ENCODE results near the gene C1S. TPM values are rescaled to one million over a fixed set of nuclear protein-coding genes. Genes with fewer than 3 reads are reported as not detected.
A peak's percentile ranks its signal among the peaks of the same experiment; 100 is the strongest.

The C1S gene
- total and polyA plus RNA-seq, 2 experiments from 2014 or later, result 4.9 to 9.7 TPM

DNA sequence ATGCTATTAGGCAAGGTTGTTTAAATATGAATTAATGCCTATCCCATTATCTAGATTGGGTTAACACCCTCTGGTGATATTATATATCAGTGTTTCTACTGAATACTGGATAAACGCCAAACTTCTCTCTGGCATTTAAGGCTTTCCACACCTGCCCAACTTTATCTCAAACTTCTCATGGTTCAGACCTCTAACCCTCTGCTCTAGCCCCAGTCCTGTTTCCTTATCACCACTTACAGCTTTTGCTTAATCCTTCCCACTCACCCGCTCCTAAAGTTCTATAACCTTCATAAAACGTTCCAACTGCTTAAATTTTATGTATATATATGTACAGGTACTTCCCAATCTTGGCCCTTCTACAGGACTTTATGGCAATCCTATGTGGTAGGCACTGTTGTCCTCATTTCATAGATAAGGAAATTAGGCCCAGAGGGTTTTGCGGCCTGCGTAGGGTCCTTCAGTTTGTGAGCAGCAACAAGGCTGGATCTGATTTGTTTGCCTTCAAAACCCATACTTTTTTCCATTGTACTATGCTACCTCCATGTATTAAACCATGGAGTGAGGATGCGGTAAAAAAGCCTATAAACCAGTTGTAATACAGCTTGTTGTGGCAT lies 43.5 kb upstream of the C1S start:
- peaks cover 21% of the 10 kb centered on the region for H3K4me1 ChIP-seq (ENCODE audit: insufficient read depth)
- Mint-ChIP-seq H3K27ac (no peak overlapping the region), H3K4me1 (peaks cover 30% of the 10 kb centered on the region), H3K27me3 (ENCODE audit: insufficient read depth, low read depth, poor library complexity) (peaks cover 3% of the 10 kb centered on the region), H3K9me3 (no peaks in the 10 kb centered on the region), H3K36me3 (ENCODE audit: low read depth) (peaks cover 3% of the 10 kb centered on the region; the same call in 1 of the 3 replicates), H3K4me3 (peak overlapping the region; percentile 95)
- H3K27ac ChIP-seq (ENCODE audit: low read depth), result no peak overlapping the region
- no peaks in the 10 kb centered on the region for H3K27me3 ChIP-seq (ENCODE audit: insufficient read depth)
- ATAC-seq (no peak), DNase-seq (ENCODE audit: low spot score) (no peak)
- TF ChIP-seq POLR2AphosphoS5 (IDR thresholded peaks at IDR 0.05; ENCODE audit: low read depth) (no peak), ZNF331 (CRISPR knock-in tag; IDR thresholded peaks at IDR 0.05; ENCODE audit: low read depth) (no peak), EZH2phosphoT487 (IDR thresholded peaks at IDR 0.05; ENCODE audit: unreplicated experiment) (no peak), CREB1 (CRISPR knock-in tag; IDR thresholded peaks at IDR 0.05; ENCODE audit: low read depth) (no peak)
- TF ChIP-seq, protein P1, sequence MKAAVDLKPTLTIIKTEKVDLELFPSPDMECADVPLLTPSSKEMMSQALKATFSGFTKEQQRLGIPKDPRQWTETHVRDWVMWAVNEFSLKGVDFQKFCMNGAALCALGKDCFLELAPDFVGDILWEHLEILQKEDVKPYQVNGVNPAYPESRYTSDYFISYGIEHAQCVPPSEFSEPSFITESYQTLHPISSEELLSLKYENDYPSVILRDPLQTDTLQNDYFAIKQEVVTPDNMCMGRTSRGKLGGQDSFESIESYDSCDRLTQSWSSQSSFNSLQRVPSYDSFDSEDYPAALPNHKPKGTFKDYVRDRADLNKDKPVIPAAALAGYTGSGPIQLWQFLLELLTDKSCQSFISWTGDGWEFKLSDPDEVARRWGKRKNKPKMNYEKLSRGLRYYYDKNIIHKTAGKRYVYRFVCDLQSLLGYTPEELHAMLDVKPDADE (IDR thresholded peaks at IDR 0.05), result no peak
- H3K79me2 ChIP-seq (replicated peaks; ENCODE audit: insufficient read depth), result peaks cover 42% of the 10 kb centered on the region
- H4K20me1 ChIP-seq (replicated peaks; ENCODE audit: insufficient read depth), result peaks cover 24% of the 10 kb centered on the region; the same call in 1 of the 2 replicates
- no peaks in the 10 kb centered on the region for H3K9me2 ChIP-seq (ENCODE audit: insufficient read depth)
- H2AFZ ChIP-seq, result no peak overlapping the region
- H3K36me3 ChIP-seq (ENCODE audit: insufficient read depth), result 0 out of 2 replicates have a peak, but pooled peaks cover 2% of the 10 kb centered on the region
- peak overlapping the region; percentile 89 for H3K4me2 ChIP-seq
- no peaks in the 10 kb centered on the region for H3F3A ChIP-seq (replicated peaks; ENCODE audit: low read depth)
- peak overlapping the region; percentile 94 for H3K4me3 ChIP-seq

DNA sequence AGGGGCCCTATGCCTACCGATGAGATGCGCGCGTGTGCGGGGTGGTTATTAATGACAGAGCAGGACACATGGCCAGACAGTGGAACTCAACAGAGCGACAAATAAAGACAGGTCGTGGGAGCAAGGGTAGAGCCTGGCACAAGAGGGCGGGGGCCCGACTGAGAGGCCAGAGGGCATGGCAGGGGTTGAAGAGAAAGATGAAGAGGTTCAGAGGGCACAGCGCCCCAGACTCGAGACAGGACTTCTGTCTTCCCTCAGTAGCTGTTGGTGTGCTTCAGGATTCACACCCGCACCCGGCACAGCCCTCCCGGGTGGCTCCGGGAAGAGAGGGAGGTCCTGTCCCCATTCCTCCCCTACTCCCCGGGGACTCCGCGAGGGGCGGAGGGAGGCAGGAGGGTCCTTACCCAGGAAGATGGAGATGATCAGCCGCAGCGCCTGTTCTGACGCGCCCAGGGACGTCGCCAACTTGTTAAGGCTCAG lies 42.6 kb upstream of the C1S start:
- Histone ChIP-seq H3F3A (replicated peaks; ENCODE audit: low read depth) (no peaks in the 10 kb centered on the region), H3K79me2 (replicated peaks; ENCODE audit: insufficient read depth) (peaks cover 42% of the 10 kb centered on the region), H3K36me3 (ENCODE audit: insufficient read depth) (0 out of 2 replicates have a peak, but pooled peaks cover 2% of the 10 kb centered on the region), H3K27ac (ENCODE audit: low read depth) (peak overlapping the region; percentile 91), H3K27me3 (ENCODE audit: insufficient read depth) (no peaks in the 10 kb centered on the region), H3K9me2 (ENCODE audit: insufficient read depth) (no peaks in the 10 kb centered on the region), H4K20me1 (replicated peaks; ENCODE audit: insufficient read depth) (peaks cover 18% of the 10 kb centered on the region; the same call in 1 of the 2 replicates), H3K4me3 (peak overlapping the region; percentile 94), H3K4me2 (peak overlapping the region; percentile 89), H3K4me1 (ENCODE audit: insufficient read depth) (peaks cover 21% of the 10 kb centered on the region), H2AFZ (peak overlapping the region; percentile 93)
- Mint-ChIP-seq H3K27me3 (ENCODE audit: insufficient read depth, low read depth, poor library complexity) (peaks cover 3% of the 10 kb centered on the region), H3K9me3 (no peaks in the 10 kb centered on the region), H3K27ac (peak overlapping the region; percentile 95), H3K4me3 (peak overlapping the region; percentile 95), H3K4me1 (peaks cover 26% of the 10 kb centered on the region), H3K36me3 (ENCODE audit: low read depth) (peaks cover 3% of the 10 kb centered on the region; the same call in 1 of the 3 replicates)
- DNase-seq (ENCODE audit: low spot score), result no peak
- ATAC-seq, result peak; percentile 70
- TF ChIP-seq EZH2 (IDR thresholded peaks at IDR 0.05; ENCODE audit: low read depth, unreplicated experiment) (no peak), STAT1 (IDR thresholded peaks at IDR 0.05; ENCODE audit: unreplicated experiment) (no peak), ZNF114 (CRISPR knock-in tag; IDR thresholded peaks at IDR 0.05) (no peak), CREB1 (CRISPR knock-in tag; IDR thresholded peaks at IDR 0.05; ENCODE audit: low read depth) (no peak), ZNF331 (CRISPR knock-in tag; IDR thresholded peaks at IDR 0.05; ENCODE audit: low read depth) (no peak), POLR2AphosphoS5 (IDR thresholded peaks at IDR 0.05; ENCODE audit: low read depth) (no peak), EZH2phosphoT487 (IDR thresholded peaks at IDR 0.05; ENCODE audit: unreplicated experiment) (no peak), CTCF (conservative IDR thresholded peaks at IDR 0.05; ENCODE audit: low read depth in 2 of 2) (no peak)
- TF ChIP-seq, protein P2, sequence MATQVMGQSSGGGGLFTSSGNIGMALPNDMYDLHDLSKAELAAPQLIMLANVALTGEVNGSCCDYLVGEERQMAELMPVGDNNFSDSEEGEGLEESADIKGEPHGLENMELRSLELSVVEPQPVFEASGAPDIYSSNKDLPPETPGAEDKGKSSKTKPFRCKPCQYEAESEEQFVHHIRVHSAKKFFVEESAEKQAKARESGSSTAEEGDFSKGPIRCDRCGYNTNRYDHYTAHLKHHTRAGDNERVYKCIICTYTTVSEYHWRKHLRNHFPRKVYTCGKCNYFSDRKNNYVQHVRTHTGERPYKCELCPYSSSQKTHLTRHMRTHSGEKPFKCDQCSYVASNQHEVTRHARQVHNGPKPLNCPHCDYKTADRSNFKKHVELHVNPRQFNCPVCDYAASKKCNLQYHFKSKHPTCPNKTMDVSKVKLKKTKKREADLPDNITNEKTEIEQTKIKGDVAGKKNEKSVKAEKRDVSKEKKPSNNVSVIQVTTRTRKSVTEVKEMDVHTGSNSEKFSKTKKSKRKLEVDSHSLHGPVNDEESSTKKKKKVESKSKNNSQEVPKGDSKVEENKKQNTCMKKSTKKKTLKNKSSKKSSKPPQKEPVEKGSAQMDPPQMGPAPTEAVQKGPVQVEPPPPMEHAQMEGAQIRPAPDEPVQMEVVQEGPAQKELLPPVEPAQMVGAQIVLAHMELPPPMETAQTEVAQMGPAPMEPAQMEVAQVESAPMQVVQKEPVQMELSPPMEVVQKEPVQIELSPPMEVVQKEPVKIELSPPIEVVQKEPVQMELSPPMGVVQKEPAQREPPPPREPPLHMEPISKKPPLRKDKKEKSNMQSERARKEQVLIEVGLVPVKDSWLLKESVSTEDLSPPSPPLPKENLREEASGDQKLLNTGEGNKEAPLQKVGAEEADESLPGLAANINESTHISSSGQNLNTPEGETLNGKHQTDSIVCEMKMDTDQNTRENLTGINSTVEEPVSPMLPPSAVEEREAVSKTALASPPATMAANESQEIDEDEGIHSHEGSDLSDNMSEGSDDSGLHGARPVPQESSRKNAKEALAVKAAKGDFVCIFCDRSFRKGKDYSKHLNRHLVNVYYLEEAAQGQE (IDR thresholded peaks at IDR 0.05; ENCODE audit: unreplicated experiment), result no peak
- TF ChIP-seq, protein P1 (IDR thresholded peaks at IDR 0.05), result no peak
